DOHH2 (cell line): Measurements from ENCODE around the gene CRACR2A.

ENCODE experiments used
- H3F3A ChIP-seq: fragments of 200-600 bp; sonication (generic), shearing (Covaris generic); 2 replicates; pipeline ENCODE4 v1.6.0; 2016; ENCODE audit warnings: antibody characterized with exemption, mild to moderate bottlenecking; ENCODE audit not compliant: control insufficient read depth, insufficient read depth
- H3K27ac ChIP-seq: fragments of 200-600 bp; sonication (generic); 2 replicates; pipeline ENCODE4 v1.5.1; 2014; ENCODE audit warnings: low read depth, mild to moderate bottlenecking, low read length, moderate library complexity
- H3K27me3 ChIP-seq: fragments of 200-600 bp; sonication (generic); 2 replicates; pipeline ENCODE4 v1.6.1; 2014; ENCODE audit warnings: mild to moderate bottlenecking, low read length, mixed read lengths; ENCODE audit not compliant: control insufficient read depth
- H3K36me3 ChIP-seq: fragments of 200-600 bp; sonication (generic); 2 replicates; pipeline ENCODE4 v1.6.1; 2014; ENCODE audit warnings: mild to moderate bottlenecking, low read length, moderate library complexity, mixed read lengths; ENCODE audit not compliant: control insufficient read depth
- H3K4me1 ChIP-seq: fragments of 200-600 bp; sonication (generic); 2 replicates; pipeline ENCODE4 v1.6.1; 2014; ENCODE audit warnings: mild to moderate bottlenecking, low read length, mixed read lengths; ENCODE audit not compliant: control insufficient read depth
- H3K4me2 ChIP-seq: fragments of 200-600 bp; sonication (generic); 2 replicates; pipeline ENCODE4 v1.6.0; 2014; ENCODE audit warnings: mild to moderate bottlenecking, low read length, moderate library complexity
- H3K4me3 ChIP-seq: fragments of 200-600 bp; sonication (generic); 2 replicates; pipeline ENCODE4 v1.5.1; 2014; ENCODE audit warnings: mild to moderate bottlenecking, low read length, mixed read lengths
- H3K79me2 ChIP-seq: fragments of 200-600 bp; sonication (generic); 2 replicates; pipeline ENCODE4 v1.6.1; 2014; ENCODE audit warnings: mild to moderate bottlenecking, low read length, mixed read lengths; ENCODE audit not compliant: control insufficient read depth
- H3K9me2 ChIP-seq: fragments of 200-600 bp; sonication (generic); replicated peaks from 2 replicates; pipeline ENCODE4 v1.6.1; 2014; ENCODE audit warnings: mild to moderate bottlenecking, low read length, mixed read lengths; ENCODE audit not compliant: control insufficient read depth
- H3K9me3 ChIP-seq: fragments of 200-600 bp; sonication (generic); 2 replicates; pipeline ENCODE4 v1.6.1; 2014; ENCODE audit warnings: antibody characterized with exemption, low read length, mixed read lengths; ENCODE audit not compliant: control insufficient read depth, insufficient read depth
- H4K20me1 ChIP-seq: fragments of 200-600 bp; sonication (generic); 2 replicates; pipeline ENCODE4 v1.6.0; 2014; ENCODE audit warnings: low read depth, mild to moderate bottlenecking, antibody characterized with exemption, low read length, moderate library complexity; ENCODE audit not compliant: control insufficient read depth, insufficient read depth
- EZH2phosphoT487 ChIP-seq: fragments of 200-600 bp; sonication (generic); IDR thresholded peaks from 2 replicates; pipeline ENCODE4 v1.6.1; 2017; ENCODE audit warnings: borderline replicate concordance, mild to moderate bottlenecking, antibody characterized with exemption, low read length, moderate library complexity, mixed read lengths
- TF ChIP-seq, protein P1 (sequence below): fragments of 200-600 bp; sonication (generic); IDR thresholded peaks from one replicate; pipeline ENCODE4 v1.5.1; 2014; ENCODE audit warnings: antibody characterized with exemption, mild to moderate bottlenecking, low read depth, low read length; ENCODE audit not compliant: poor library complexity, severe bottlenecking

The CRACR2A gene

DNA sequence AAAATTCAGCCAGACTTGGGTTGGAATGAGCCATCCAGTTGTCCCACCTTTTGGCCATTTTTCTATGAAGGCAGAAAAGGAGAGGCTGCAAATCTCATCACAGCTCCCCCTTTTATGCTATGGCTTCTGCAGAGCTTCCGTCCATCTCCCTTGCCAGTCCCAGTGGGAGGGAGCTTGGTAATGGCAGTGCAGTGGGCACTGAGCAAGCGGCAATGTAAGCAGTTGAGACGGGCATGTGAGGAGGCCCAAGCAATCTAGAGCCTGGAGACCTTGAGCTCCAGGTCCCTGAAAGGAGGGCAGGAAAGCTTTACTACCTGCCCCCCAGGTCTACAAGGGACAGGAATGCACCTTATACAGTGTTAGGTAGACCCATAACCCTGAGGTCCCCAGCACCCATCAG lies 73.1 kb downstream of the CRACR2A start:
- Histone ChIP-seq H3K27ac (no peak overlapping the region), H3K9me3 (no peaks in the 10 kb centered on the region), H3K27me3 (no peaks in the 10 kb centered on the region), H3K79me2 (no peaks in the 10 kb centered on the region), H4K20me1 (no peaks in the 10 kb centered on the region; the same call in 1 of the 2 replicates), H3F3A (no peaks in the 10 kb centered on the region), H3K4me2 (no peak overlapping the region), H3K4me1 (no peaks in the 10 kb centered on the region), H3K4me3 (no peak overlapping the region), H3K9me2 (no peaks in the 10 kb centered on the region), H3K36me3 (peaks cover 30% of the 10 kb centered on the region)
- TF ChIP-seq, protein P1, sequence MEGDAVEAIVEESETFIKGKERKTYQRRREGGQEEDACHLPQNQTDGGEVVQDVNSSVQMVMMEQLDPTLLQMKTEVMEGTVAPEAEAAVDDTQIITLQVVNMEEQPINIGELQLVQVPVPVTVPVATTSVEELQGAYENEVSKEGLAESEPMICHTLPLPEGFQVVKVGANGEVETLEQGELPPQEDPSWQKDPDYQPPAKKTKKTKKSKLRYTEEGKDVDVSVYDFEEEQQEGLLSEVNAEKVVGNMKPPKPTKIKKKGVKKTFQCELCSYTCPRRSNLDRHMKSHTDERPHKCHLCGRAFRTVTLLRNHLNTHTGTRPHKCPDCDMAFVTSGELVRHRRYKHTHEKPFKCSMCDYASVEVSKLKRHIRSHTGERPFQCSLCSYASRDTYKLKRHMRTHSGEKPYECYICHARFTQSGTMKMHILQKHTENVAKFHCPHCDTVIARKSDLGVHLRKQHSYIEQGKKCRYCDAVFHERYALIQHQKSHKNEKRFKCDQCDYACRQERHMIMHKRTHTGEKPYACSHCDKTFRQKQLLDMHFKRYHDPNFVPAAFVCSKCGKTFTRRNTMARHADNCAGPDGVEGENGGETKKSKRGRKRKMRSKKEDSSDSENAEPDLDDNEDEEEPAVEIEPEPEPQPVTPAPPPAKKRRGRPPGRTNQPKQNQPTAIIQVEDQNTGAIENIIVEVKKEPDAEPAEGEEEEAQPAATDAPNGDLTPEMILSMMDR, result no peak
- no peak for TF ChIP-seq EZH2phosphoT487

- Histone ChIP-seq H3K4me1 (no peaks in the 10 kb centered on the region), H3K4me2 (no peak overlapping the region), H3K9me2 (no peaks in the 10 kb centered on the region), H3K4me3 (no peak overlapping the region), H3K9me3 (no peaks in the 10 kb centered on the region), H3K36me3 (peaks cover 38% of the 10 kb centered on the region), H3K27ac (no peak overlapping the region), H3K27me3 (no peaks in the 10 kb centered on the region), H3K79me2 (no peaks in the 10 kb centered on the region), H4K20me1 (no peaks in the 10 kb centered on the region), H3F3A (no peaks in the 10 kb centered on the region)
- TF ChIP-seq, protein P1, result peak; percentile 44
- TF ChIP-seq EZH2phosphoT487, result no peak
These were observed 75.3 kb downstream of the CRACR2A start for GRCh38 chr12:3677609-3678008.

DNA sequence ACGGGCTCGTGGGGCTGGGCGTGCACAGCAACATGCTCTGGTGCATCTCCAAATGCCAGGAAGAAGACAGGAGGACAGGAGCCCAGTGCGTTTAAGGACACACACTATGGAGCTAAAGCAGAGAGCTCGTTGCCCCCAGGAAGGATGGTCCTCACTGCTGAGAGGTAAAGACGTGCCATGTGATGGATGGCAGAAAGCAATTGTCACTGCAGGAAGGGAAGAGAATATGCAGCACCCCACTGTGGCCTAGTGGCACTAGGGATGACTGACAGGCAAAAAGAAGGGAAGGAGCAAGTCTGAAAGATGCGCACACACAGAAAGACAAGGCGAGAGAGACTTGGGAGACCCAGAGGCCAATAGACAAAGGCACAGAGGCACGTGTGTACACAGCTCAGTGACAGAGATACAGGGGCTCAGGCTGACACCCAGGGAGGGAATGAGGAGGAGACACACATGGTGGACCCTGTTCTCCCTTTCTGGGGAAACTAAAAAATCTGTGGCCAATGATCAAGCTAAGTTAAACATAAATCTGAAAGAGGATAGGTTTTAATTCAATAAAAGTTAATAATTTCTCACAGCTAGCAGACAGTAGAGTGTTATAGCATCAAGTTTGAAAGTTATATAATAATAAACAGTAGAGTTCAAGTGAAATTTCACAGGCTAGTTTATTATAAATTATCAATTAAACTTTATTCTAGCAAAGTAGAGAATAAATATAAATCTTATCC lies 78.8 kb downstream of the CRACR2A start:
- H3K4me1 ChIP-seq, result no peaks in the 10 kb centered on the region
- no peaks in the 10 kb centered on the region for H3K79me2 ChIP-seq
- no peaks in the 10 kb centered on the region for H3K9me2 ChIP-seq
- H3K27ac ChIP-seq, result no peak overlapping the region
- H3F3A ChIP-seq, result no peaks in the 10 kb centered on the region
- no peak for TF ChIP-seq EZH2phosphoT487
- TF ChIP-seq, protein P1, result no peak
- H3K4me2 ChIP-seq, result no peak overlapping the region
- peaks cover 57% of the 10 kb centered on the region for H3K36me3 ChIP-seq
- no peaks in the 10 kb centered on the region for H4K20me1 ChIP-seq
- H3K4me3 ChIP-seq, result no peak overlapping the region
- no peaks in the 10 kb centered on the region for H3K9me3 ChIP-seq
- H3K27me3 ChIP-seq, result no peaks in the 10 kb centered on the region
